ENCODE measurements around the gene STK25. TPM values are rescaled to one million over a fixed set of nuclear protein-coding genes. Genes with fewer than 3 reads are reported as not detected.

Gene STK25
- total and polyA plus RNA-seq, 2 experiments from 2014 or later = 183 to 192 TPM

GRCh38 chr2:241541564-241542277 is 33.3 kb upstream of the STK25 start:
- Histone ChIP-seq H3K27ac (no peak overlapping the region), H3K9me3 (ENCODE audit: low read depth) (no peaks in the 10 kb centered on the region), H4K20me1 (ENCODE audit: insufficient read depth, poor library complexity, severe bottlenecking) (no peaks in the 10 kb centered on the region), H3K79me2 (no peaks in the 10 kb centered on the region), H3K36me3 (replicated peaks; ENCODE audit: insufficient read depth, low read depth) (no peaks in the 10 kb centered on the region), H2AFZ (peak overlapping the region; percentile 56), H3K4me3 (no peak overlapping the region), H3K9me2 (replicated peaks; ENCODE audit: insufficient read depth) (no peaks in the 10 kb centered on the region), H3K27me3 (peaks cover 14% of the 10 kb centered on the region), H3K4me1 (ENCODE audit: insufficient read depth) (peaks cover 17% of the 10 kb centered on the region), H3K4me2 (peak overlapping the region; percentile 74)
- peak; percentile 10 for DNase-seq (ENCODE audit: low spot score)
- WGBS (ENCODE audit: low lambda C conversion rate, missing lambda C conversion rate) = 24% methylated on average over 48 of the region's 62 CpGs
- TF ChIP-seq EZH2phosphoT487 (IDR thresholded peaks at IDR 0.05; ENCODE audit: low read depth, severe bottlenecking, unreplicated experiment) (no peak), EZH2 (IDR thresholded peaks at IDR 0.05; ENCODE audit: borderline replicate concordance) (no peak), CTCF (IDR thresholded peaks at IDR 0.05; ENCODE audit: poor library complexity) (no peak)

GRCh38 chr2:241540771-241541561 is 32.6 kb upstream of the STK25 start:
- peak overlapping the region; percentile 74 for H3K4me2 ChIP-seq
- no peaks in the 10 kb centered on the region for H3K79me2 ChIP-seq
- peak; percentile 73 for DNase-seq (ENCODE audit: low spot score)
- H2AFZ ChIP-seq = peak overlapping the region; percentile 13
- no peaks in the 10 kb centered on the region for H3K36me3 ChIP-seq (replicated peaks; ENCODE audit: insufficient read depth, low read depth)
- TF ChIP-seq CTCF (IDR thresholded peaks at IDR 0.05; ENCODE audit: poor library complexity) = no peak
- TF ChIP-seq EZH2 (IDR thresholded peaks at IDR 0.05; ENCODE audit: borderline replicate concordance) = no peak
- no peak for TF ChIP-seq EZH2phosphoT487 (IDR thresholded peaks at IDR 0.05; ENCODE audit: low read depth, severe bottlenecking, unreplicated experiment)
- no peaks in the 10 kb centered on the region for H3K9me2 ChIP-seq (replicated peaks; ENCODE audit: insufficient read depth)
- 25% methylated on average over 41 of the region's 68 CpGs for WGBS (ENCODE audit: low lambda C conversion rate, missing lambda C conversion rate)
- H4K20me1 ChIP-seq (ENCODE audit: insufficient read depth, poor library complexity, severe bottlenecking) = no peaks in the 10 kb centered on the region
- no peak overlapping the region for H3K4me3 ChIP-seq
- peaks cover 14% of the 10 kb centered on the region for H3K4me1 ChIP-seq (ENCODE audit: insufficient read depth)
- H3K27me3 ChIP-seq = peaks cover 14% of the 10 kb centered on the region
- no peaks in the 10 kb centered on the region for H3K9me3 ChIP-seq (ENCODE audit: low read depth)
- no peak overlapping the region for H3K27ac ChIP-seq

GRCh38 chr2:241540401-241540770 is 32.0 kb upstream of the STK25 start:
- DNase-seq (ENCODE audit: low spot score) = no peak
- H2AFZ ChIP-seq = peak overlapping the region; percentile 13

More at GRCh38 chr2:241540401-241540770, 32.0 kb upstream of the STK25 start:
- H3K27me3 ChIP-seq = peaks cover 14% of the 10 kb centered on the region
- WGBS (ENCODE audit: low lambda C conversion rate, missing lambda C conversion rate) = 63% methylated on average over 10 of the region's 10 CpGs
- no peaks in the 10 kb centered on the region for H3K36me3 ChIP-seq (replicated peaks; ENCODE audit: insufficient read depth, low read depth)
- H3K4me2 ChIP-seq = peak overlapping the region; percentile 74
- no peak overlapping the region for H3K4me3 ChIP-seq
- H3K9me2 ChIP-seq (replicated peaks; ENCODE audit: insufficient read depth) = no peaks in the 10 kb centered on the region
- no peaks in the 10 kb centered on the region for H4K20me1 ChIP-seq (ENCODE audit: insufficient read depth, poor library complexity, severe bottlenecking)
- no peaks in the 10 kb centered on the region for H3K9me3 ChIP-seq (ENCODE audit: low read depth)
- peaks cover 14% of the 10 kb centered on the region for H3K4me1 ChIP-seq (ENCODE audit: insufficient read depth)
- no peaks in the 10 kb centered on the region for H3K79me2 ChIP-seq
- no peak for TF ChIP-seq EZH2 (IDR thresholded peaks at IDR 0.05; ENCODE audit: borderline replicate concordance)
- TF ChIP-seq CTCF (IDR thresholded peaks at IDR 0.05; ENCODE audit: poor library complexity) = no peak
- no peak for TF ChIP-seq EZH2phosphoT487 (IDR thresholded peaks at IDR 0.05; ENCODE audit: low read depth, severe bottlenecking, unreplicated experiment)
- H3K27ac ChIP-seq = no peak overlapping the region
